ENCODE results near the gene CEP112. TPM values are rescaled to one million over a fixed set of nuclear protein-coding genes. Genes with fewer than 3 reads are reported as not detected.

CEP112 gene
- total RNA-seq, 1 donor from 2014 or later, result 14.5 TPM

- H3K27me3 ChIP-seq (ENCODE audit: low read depth), result peaks cover 22% of the 10 kb centered on the region
- no peaks in the 10 kb centered on the region for H3K36me3 ChIP-seq
- no peak overlapping the region for H3K4me3 ChIP-seq
- H3K9me3 ChIP-seq (replicated peaks), result no peaks in the 10 kb centered on the region
- no peak overlapping the region for H3K27ac ChIP-seq (replicated peaks)
- no peak for DNase-seq
- TF ChIP-seq CTCF (IDR thresholded peaks at IDR 0.05; ENCODE audit: borderline replicate concordance), result no peak
- intact Hi-C loops (cut with micrococcal nuclease), result no loop called here
- H3K4me1 ChIP-seq, result no peaks in the 10 kb centered on the region
These were observed 23.6 kb upstream of the CEP112 start for GRCh38 chr17:66215529-66215911.

- Histone ChIP-seq H3K4me1 (no peaks in the 10 kb centered on the region), H3K9me3 (replicated peaks) (no peaks in the 10 kb centered on the region), H3K27ac (replicated peaks) (no peak overlapping the region), H3K4me3 (no peak overlapping the region), H3K36me3 (no peaks in the 10 kb centered on the region), H3K27me3 (ENCODE audit: low read depth) (peaks cover 18% of the 10 kb centered on the region)
- DNase-seq, result no peak
- intact Hi-C loops (cut with micrococcal nuclease), result no loop called here
- TF ChIP-seq CTCF (IDR thresholded peaks at IDR 0.05; ENCODE audit: borderline replicate concordance), result no peak
These were observed 23.1 kb upstream of the CEP112 start for GRCh38 chr17:66214884-66215528.

- peaks cover 19% of the 10 kb centered on the region for H3K4me1 ChIP-seq
- H3K27ac ChIP-seq (replicated peaks), result no peak overlapping the region
- no peaks in the 10 kb centered on the region for H3K36me3 ChIP-seq
- TF ChIP-seq CTCF (IDR thresholded peaks at IDR 0.05; ENCODE audit: borderline replicate concordance), result no peak
- no peak overlapping the region for H3K4me3 ChIP-seq
- DNase-seq, result no peak
- intact Hi-C loops (cut with micrococcal nuclease), result no loop called here
- H3K27me3 ChIP-seq (ENCODE audit: low read depth), result no peaks in the 10 kb centered on the region
- H3K9me3 ChIP-seq (replicated peaks), result peaks cover 7% of the 10 kb centered on the region
These were observed 19.3 kb upstream of the CEP112 start for GRCh38 chr17:66211047-66211810.

- Histone ChIP-seq H3K9me3 (replicated peaks) (peaks cover 7% of the 10 kb centered on the region), H3K27ac (replicated peaks) (no peak overlapping the region), H3K36me3 (no peaks in the 10 kb centered on the region), H3K27me3 (ENCODE audit: low read depth) (no peaks in the 10 kb centered on the region), H3K4me3 (no peak overlapping the region), H3K4me1 (peaks cover 19% of the 10 kb centered on the region)
- intact Hi-C loops (cut with micrococcal nuclease), result no loop called here
- TF ChIP-seq CTCF (IDR thresholded peaks at IDR 0.05; ENCODE audit: borderline replicate concordance), result no peak
- DNase-seq, result no peak
These were observed 18.3 kb upstream of the CEP112 start for GRCh38 chr17:66210208-66210574.

GRCh38 chr17:66207936-66208335 lies 16.0 kb upstream of the CEP112 start:
- Histone ChIP-seq H3K4me1 (peaks cover 19% of the 10 kb centered on the region), H3K9me3 (replicated peaks) (peaks cover 11% of the 10 kb centered on the region), H3K27me3 (ENCODE audit: low read depth) (no peaks in the 10 kb centered on the region), H3K4me3 (no peak overlapping the region), H3K27ac (replicated peaks) (no peak overlapping the region), H3K36me3 (no peaks in the 10 kb centered on the region)
- TF ChIP-seq CTCF (IDR thresholded peaks at IDR 0.05; ENCODE audit: borderline replicate concordance), result peak; percentile 34
- DNase-seq, result no peak
- intact Hi-C loops (cut with micrococcal nuclease), result no loop called here
